GM21786 (cell line): ENCODE data around the gene CLTB.
"Not testable (repeated sequence)": the region's sequence is repeated elsewhere in the genome, so short reads cannot be mapped to it uniquely, and the experiment has no call there.

ENCODE experiments used
- ATAC-seq: cut with Tn5 transposase; IDR thresholded peaks from one replicate; pipeline ENCODE4 v1.9.1; 2021; ENCODE audit not compliant: unreplicated experiment

The CLTB gene

DNA sequence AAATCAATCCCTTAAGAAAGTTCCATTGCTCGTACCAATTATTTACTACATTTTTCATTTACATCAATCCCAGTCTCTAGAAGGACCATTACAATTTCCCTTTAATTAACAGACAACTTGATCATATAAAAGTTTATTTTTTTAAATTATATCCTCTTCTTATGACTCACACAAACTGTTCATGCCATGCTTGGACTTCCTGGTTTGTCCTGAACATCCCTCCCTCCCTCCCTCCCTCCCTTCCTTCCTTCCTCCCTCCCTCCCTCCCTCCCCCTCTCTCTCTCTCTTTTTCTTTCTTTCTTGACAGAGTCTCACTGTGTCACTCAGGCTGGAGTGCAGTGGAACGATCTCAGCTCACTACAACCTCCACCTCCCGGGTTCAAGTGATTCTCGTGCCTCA, 11.6 kb upstream of the CLTB start:
- ATAC-seq, result no peak

DNA sequence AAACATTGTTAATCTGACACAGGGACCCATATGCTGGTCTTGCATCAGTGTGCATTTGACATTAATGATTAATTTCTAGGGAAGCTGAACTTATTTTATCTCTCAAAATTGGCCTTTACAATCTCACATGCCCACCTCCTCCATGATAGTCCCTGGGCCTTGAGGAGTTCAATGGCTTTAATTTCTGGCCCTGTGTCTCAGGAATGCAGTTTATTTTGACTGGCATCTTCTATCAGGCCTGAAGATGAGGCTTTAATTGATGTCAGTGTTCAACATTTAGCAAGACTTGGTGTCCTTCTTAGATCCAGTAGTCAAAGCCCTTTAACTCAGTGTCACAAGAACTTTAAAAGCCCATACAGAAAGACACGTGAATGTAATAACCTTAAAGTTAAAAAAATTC, 10.5 kb upstream of the CLTB start:
- no peak for ATAC-seq

DNA sequence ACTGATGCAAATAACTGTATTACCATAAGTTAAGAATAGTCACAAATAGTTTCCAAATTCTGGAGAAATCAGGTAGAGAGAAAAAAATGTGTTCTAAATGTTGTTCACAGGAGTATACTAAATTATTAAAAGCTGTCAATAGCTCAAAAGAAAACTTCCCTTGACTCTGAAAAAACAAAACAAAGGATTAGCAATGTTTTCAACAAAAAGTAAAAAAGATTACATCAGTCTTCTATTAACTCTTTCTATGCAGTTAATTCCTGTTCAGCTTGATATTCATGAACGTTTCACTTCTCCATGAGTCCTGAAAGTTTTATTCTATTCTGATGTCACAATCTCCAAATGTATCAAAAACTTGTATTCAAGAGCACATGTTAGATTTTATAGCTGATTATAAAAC, 9.5 kb upstream of the CLTB start:
- no peak for ATAC-seq

DNA sequence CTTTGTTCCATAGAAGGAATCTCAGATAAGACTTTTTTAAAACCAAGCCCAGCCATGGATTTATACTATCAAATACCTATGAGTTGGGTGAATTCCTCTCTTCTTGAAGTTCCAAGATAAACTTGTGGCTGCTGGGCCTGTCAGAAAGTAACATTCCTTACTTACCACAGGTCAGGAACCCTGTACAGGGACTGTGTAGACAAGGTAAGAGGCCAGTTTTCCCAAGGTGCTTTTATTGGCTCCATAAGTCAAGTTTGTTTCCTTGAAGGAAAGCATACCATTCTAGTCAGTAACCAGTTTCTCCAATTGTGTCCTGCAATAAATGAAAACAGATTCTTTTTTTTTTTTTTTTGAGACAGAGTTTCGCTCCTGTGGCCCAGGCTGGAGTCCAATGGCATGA, 8.8 kb upstream of the CLTB start:
- no peak for ATAC-seq

DNA sequence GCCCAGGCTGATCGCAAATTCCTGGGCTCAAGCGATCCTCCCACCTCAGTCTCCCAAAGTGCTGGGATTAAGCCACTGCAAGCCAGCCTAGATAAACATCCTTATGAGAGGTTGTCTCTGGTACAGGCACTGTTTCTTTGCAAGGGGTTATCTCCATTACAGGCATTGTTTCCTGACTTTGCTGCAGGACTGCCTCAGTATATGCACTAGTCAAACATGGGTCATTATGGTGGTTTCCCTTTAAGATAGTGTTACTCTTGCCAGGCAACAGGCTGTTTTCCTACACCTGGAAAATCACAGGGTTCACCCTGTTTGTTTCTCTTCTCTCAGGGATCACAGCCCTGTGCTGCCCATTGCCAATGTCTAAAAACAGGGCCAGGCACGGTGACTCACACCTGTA, 7.8 kb upstream of the CLTB start:
- no peak for ATAC-seq

DNA sequence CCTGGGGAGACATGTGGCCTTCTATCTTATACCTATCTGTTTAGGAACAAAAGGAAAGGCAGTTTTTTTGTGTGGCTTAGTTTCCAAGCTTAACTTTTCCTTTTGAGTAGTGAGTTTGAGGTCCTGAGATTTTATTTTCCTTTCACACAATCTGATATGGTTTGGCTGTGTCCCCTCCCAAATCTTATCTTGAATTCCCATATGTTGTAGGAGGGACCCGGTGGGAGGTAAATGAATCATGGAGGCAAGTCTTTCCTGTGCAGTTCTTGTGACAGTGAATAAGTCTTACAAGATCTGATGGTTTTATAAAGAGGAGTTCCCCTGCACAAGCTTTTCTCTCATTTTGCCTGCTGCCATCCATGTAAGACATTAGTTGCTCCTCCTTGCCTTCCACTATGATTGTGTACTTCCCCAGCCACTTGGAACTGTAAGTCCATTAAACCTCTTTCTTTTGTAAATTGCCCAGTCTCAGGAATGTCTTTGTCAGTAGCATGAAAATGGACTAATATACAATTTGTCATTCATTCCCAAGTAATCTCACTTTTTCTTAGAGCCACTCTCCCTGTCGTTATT, 4.7 kb upstream of the CLTB start:
- ATAC-seq, result no peak

DNA sequence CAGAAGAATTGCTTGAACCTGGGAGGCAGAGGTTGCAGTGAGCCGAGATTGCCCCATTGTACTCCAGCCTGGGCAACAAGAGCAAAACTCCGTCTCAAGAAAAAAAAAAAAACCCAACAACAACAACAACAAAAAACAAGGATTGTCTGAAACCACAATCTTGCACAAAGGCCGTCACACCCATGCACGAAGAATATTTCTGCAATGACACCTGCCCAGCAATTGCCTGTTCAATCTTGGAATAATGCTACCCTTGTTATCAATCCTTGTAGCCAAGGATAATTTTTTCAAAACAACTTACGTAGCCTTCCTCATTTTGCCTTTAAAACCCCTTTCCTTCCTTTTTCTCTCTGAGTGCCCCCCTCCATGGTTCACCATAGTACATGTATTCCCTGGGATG, 3.7 kb upstream of the CLTB start:
- ATAC-seq, result no peak

DNA sequence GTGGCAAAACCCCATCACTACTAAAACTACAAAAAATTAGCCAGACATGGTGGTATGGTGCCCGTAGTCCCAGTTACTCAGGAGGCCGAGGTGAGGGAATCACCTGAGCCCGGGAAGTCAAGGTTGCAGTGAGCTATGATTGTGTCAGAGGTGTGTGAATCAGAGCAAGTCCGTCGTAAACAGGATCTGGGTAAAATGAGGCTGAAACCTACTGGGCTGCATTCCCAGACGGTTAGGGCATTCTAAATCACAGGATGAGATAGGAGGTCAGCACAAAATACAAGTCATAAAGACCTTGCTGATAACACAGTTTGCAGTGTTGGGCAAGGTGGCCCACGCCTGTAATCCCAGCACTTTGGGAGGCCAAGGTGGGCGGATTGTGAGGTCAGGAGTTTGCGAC, 1.9 kb upstream of the CLTB start:
- ATAC-seq, result no peak

DNA sequence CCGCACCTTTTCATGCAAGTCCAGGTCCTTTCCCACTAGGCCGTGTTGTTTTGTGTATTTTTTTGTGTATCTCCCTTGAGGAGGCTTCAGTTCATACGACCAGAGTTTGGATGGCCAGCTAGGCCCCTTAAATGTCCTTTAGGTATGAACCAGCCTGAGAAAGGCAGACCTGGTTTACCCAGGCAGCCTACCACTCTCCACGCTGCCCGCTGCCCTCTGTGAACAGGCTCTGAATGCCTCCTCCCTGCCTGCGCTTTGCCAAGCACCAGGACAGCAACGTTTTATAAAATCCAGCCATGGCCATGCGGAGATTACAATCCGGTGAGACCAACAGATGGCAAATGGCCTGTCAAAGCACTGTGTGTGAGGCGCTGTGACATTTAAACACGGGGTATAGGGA, 626 bp upstream of the CLTB start:
- ATAC-seq, result no peak

DNA sequence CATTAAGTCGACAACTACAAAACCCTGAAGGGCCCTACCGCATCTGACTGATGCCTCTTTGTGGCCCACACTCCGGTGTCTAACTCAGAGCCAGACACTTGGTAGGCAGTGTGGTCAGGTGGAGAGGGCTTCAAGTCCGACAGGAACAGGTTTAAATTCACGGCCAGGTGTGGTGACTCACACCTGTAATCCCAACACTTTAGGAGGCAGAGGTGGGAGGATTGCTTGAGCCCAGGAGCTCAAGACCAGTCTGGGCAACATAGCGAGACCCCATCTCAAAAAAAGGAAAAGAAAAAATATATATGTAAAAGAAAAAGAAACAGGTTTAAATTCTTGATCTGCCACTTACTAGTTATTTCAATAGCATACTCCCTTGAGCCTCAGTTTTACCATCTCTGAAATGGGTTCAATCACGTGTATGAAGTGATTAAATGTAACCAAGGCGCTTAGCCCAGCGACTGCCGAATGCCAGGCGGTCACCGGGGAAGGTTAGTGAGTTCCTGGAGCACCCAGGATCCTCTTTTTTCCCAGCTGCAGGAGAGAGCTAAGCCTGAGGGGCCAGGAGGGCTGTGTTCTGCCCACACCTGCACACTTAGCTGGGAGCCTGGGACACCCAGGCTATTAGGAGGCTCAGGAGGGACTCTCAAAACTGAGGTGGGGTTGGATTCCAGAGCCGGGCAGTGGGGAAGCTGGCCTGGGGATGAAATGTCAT, 943 bp downstream of the CLTB start:
- ATAC-seq, result no peak

DNA sequence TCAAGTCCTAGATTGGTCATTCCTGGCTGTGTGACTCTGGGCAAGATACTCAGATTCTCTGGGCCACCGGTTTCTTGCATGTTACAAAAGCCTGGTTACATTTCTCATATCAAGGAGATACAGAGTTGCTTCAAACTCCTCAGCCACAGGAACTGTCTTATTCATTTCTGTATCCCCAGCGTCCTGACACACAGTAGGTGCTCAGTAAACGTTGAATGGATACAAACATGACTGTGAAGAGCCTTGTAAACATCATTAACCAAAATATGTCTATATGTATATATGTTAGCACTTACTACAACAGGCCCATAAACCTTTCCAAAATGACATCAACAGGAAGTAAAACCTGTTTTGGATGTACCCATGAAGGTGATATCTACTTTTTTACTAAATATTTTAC, 1.6 kb downstream of the CLTB start:
- ATAC-seq, result no peak

DNA sequence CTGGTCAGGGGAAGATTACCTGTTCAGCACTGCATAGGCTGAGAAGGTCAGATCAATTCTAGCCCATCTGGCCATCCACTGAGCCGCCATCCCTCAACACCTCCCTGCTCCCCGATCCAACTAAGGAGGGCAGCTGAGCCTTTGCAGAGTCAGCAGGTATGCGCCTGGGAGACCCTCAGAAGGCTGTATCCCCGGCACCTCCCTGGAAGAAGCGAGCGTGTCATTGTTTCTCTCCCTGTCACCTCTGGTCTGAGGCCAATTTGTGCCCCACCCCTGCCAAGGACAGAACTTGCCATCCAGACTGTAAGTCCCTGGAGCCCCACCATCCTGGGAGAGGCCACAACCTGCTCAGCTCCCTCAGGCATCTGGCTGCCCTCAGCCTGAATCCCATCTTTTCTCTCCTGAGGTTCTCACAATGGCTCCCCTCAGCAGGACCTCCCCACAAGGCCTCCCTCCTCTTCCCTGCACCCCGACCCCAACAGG, 2.6 kb downstream of the CLTB start:
- ATAC-seq, result no peak

DNA sequence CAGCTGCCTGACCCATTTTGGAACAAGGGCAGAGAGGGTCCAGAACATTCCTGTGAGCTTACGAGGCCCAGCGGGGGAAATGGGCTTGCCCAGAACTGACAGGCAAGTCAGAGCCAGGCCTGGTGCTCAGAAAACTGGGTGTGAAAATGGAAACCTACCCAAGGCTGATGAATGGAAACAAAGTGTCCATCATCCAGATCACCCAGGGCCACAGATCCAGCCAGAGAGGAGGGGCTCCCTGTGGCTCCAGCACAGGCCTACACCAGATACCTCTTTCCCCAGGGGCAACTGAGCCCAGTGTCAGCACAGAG, 3.1 kb downstream of the CLTB start:
- ATAC-seq, result no peak

DNA sequence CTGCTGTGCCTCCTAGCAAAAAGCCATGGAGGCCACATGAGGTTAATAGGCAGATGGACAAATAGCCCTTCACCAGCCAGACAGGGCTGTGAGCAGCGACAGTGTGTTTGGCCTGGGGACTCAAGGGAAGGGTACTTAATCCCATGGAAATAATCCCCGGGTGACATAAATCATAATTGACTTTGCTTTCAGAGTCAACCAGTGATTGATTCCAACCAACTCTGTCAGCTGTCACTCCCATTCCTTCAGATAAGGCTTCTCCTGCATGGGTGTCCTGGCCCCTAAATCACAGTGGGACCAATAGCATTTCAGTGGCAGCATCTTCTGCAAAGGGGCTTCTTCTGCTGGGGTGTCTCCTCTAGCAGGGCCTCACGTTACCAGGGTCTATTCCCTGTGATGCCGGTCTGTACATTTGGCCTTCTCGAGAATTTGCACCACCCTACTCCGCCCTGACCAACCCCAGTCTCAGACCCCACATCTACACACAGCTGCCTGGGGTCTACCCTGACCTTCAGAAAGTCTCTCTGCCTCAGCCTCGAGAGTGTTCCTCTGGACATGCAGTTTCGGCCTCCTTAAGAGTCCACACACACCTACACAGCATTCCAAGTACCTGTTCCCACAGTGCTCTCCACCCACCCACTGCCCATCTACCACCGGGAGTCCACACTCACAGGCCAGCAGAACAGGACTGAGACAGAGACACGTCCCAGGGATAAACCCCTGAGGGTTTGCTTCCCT, 3.7 kb downstream of the CLTB start:
- no peak for ATAC-seq

DNA sequence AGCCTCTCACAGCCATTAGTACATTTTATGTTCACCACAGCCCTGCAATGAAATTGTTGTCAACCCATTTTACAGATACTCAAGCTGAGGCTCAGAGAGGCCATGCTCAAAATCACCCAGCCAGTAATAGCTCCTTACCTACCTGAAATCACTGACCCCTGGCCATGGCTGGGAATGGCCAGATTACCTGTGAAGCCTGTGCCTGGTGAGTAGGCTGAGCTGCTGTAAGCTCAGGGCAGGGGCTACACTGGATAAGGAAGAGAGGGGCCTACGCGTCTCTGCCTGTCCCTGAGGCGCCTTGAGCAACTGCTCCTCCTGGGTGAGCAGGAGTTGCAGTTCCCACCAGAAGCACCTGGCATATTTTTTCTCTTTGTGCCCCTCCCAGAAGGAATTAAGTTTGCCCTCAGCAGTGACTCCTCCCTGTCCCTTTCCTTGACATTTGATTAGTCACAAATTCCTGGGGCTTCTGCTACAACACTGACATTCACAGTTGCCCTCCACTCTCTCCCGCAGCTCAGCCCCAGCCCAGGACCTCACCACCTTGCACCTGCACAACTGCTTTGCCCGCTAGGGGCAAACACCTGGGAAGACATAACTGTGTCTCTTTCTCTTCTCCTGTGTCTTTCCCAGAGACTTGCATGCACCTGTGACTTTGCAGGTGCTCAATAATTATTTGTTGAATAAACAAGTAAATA, 5.7 kb downstream of the CLTB start:
- ATAC-seq, result no peak

DNA sequence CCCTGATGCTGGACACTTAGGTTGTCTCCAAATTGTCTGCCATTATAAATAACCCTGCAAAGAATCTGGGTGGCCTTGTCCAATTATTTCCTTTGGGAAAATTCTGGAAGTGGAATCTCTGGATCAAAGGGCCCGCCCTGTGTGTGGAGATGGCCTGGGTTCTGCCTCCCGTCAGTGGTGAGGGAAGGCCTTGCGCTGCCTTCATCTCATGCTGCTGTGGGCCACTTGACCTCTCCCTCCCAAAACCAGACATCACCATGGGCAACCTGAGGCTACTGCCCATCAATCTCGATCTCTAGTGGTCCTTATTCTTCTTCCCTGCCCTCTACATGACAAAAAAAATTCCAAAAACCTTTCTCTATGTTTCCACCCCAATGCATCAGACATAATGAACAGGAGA, 6.6 kb downstream of the CLTB start:
- no peak for ATAC-seq

DNA sequence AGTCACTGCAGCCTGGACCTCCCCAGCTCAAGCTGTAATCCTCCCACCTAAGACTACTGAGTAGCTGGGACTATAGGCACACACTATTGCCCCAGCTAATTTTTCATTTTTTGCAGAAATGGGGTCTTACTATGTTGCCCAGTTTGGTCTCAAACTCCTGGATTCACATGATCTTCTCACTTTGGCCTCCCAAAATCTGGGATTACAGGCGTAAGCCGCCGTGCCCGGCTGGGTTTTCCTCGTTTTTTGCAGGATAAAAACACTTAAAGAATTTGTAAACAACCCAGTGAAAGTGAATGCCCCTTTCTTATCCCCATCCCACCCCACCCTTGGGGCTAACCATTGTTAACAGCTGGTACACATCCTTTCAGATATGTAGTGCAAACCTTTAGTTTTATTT, 7.7 kb downstream of the CLTB start:
- ATAC-seq, result no peak

DNA sequence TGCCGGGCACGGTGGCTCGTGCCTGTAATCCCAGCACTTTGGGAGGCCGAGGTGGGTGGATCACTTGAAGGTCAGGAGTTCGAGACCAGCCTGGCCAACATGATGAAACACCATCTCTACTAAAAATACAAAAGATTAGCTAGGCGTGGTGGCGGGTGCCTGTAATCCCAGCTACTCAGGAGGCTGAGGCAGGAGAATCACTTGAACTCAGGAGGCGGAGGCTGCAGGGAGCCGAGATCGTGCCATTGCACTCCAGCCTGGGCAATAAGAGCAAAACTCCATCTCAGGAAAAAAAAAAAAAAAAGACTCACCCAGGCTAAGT, 8.1 kb downstream of the CLTB start:
- ATAC-seq, result not testable (repeated sequence)

DNA sequence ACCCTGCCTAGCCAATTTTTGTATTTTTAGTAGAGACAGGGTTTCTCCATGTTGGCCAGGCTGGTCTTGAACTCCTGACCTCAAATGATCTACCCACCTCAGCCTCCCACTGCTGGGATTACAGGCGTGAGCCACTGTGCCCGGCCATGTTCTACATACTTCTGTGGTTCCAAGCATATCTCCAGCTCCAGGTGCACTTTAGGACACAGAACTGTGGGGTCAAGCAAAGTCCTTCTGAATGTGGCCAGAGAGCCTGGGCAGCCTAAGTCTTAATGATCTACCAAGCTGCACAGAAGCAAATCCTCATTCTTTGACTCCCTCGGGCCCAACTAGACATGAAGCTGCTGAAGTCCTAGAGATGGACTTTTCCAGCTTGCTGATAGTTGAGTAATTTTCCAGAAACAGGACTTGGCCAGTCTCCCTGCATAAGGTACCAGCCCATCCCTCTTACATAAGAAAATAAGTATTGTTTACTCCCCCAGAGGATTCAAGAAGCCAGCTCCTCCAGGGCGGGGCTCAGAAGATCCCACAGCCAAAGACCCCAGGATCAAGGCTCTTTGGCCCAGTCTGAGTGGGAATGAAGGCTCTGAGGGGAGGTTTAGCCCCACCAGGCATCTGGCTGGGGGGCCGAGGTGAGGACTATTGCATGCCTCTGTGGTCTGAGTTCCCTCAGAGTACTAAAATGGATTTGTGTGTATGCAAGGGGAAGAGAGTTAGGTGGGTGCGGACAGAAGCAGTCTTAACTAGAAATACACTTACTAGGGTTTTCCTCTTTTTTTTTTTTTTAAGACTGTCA, 8.7 kb downstream of the CLTB start:
- no peak for ATAC-seq

DNA sequence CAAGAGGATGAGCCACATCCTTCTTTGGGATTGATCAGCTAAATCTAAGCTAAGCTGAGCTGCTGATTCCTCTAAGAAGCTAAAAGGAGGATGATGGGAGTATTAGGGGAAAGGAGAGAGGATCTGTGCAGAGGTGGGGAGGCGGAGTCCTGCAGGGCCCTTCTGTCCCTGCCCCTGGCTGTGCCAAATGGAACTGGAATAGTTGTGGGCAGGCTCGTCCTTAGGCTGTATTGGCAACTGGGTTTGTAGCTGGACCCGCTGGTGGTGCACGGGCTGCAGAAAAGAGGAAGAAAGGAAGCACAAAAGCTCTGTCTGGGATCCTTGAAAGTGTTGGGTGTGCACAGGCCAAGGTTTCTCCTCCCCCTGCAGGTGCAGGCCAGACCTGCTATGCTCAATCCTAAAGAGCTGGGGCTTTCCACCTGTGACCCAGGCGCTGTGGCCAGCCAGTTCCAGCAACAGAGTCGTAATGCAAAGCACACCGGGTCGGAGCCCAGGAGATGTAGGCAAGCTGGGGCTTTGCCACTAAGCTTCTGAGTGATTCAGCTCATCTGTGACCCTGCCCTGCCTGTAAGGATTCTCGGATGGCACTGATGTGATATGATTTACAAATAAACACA, 9.8 kb downstream of the CLTB start:
- no peak for ATAC-seq
